H1 (cell line): ENCODE measurements around the gene UBAP1L. TPM values are rescaled to one million over a fixed set of nuclear protein-coding genes. Genes with fewer than 3 reads are reported as not detected.

Experiments
- CTCF ChIA-PET: fragments of 300-600 bp; sonication (Branson Sonifier 250); formaldehyde crosslinking; loops from one replicate; lab custom pipeline; 2021; ENCODE audit not compliant: partially characterized antibody; lab: Charles Lee
- POLR2A ChIA-PET: fragments of 300-600 bp; sonication (Branson Sonifier 250); formaldehyde crosslinking; loops from one replicate; lab custom pipeline; 2021; ENCODE audit warnings: inconsistent platforms; ENCODE audit not compliant: partially characterized antibody; lab: Charles Lee
- DNase-seq, 2 experiments: peaks; one replicate each; pipeline versions ENCODE4 v3.0.0 to v3.0.0-alpha.2; 2010 to 2022; ENCODE audit warnings: low spot score in 2 of 2, low read depth in 1 of 2, mixed read lengths in 1 of 2
- FAIRE-seq: peaks from 2 replicates; lab custom pipeline; 2011; peaks lifted over from hg19 to GRCh38; lab: Jason Lieb, UNC
- H2AFZ ChIP-seq: 2 replicates; pipeline ENCODE4 v1.8.1; 2012; ENCODE audit warnings: low read length, inconsistent platforms
- H2AK5ac ChIP-seq: 2 replicates; pipeline ENCODE4 v1.6.1; 2013; ENCODE audit warnings: low read depth, low read length
- H2BK120ac ChIP-seq: replicated peaks from 2 replicates; pipeline ENCODE3; 2013; ENCODE audit warnings: low read depth, low read length, inconsistent platforms
- H2BK12ac ChIP-seq: 2 replicates; pipeline ENCODE4 v1.6.1; 2013; ENCODE audit warnings: low read depth, low read length
- H2BK15ac ChIP-seq: 2 replicates; pipeline ENCODE4 v1.6.1; 2013; ENCODE audit warnings: low read length
- H2BK20ac ChIP-seq: 2 replicates; pipeline ENCODE4 v1.6.1; 2013; ENCODE audit warnings: low read length
- H2BK5ac ChIP-seq: 2 replicates; pipeline ENCODE4 v1.6.1; 2013; ENCODE audit warnings: low read depth, low read length
- H3K14ac ChIP-seq: 2 replicates; pipeline ENCODE4 v1.6.1; 2013; ENCODE audit warnings: inconsistent platforms; ENCODE audit not compliant: insufficient read length
- H3K18ac ChIP-seq: 2 replicates; pipeline ENCODE4 v1.6.1; 2013; ENCODE audit warnings: low read length; ENCODE audit errors: extremely low read depth
- H3K23ac ChIP-seq: 2 replicates; pipeline ENCODE4 v1.6.1; 2013; ENCODE audit warnings: inconsistent platforms; ENCODE audit not compliant: insufficient read length
- H3K23me2 ChIP-seq: 2 replicates; pipeline ENCODE4 v1.6.1; 2013; ENCODE audit warnings: low read depth, low read length
- H3K27ac ChIP-seq: 2 replicates; pipeline ENCODE4 v1.6.1; 2011; ENCODE audit warnings: low read depth, low read length, inconsistent platforms
- H3K27me3 ChIP-seq, 4 experiments: replicated peaks in 1 of 4; 1 replicate in 1 of 4; 2 replicates in 3 of 4; pipeline versions ENCODE4 v1.6.1 to v1.8.1; 2011 to 2013; ENCODE audit warnings: low read length in 3 of 4, mild to moderate bottlenecking in 3 of 4, inconsistent platforms in 2 of 4, mixed read lengths in 2 of 4, moderate library complexity in 1 of 4; ENCODE audit not compliant: control insufficient read depth in 3 of 4, insufficient read depth in 3 of 4; ENCODE audit errors: extremely low read depth in 1 of 4
- H3K36me3 ChIP-seq, 4 experiments: 2 replicates each; pipeline versions ENCODE4 v1.6.1 to v1.8.1; 2011 to 2013; ENCODE audit warnings: mild to moderate bottlenecking in 4 of 4, low read length in 3 of 4, moderate library complexity in 2 of 4, control low read depth in 1 of 4, inconsistent platforms in 1 of 4; ENCODE audit not compliant: insufficient read depth in 4 of 4, control insufficient read depth in 2 of 4
- H3K4ac ChIP-seq: replicated peaks from 2 replicates; pipeline ENCODE3; 2013; ENCODE audit warnings: low read length, low read depth, mixed read lengths, inconsistent platforms; ENCODE audit not compliant: insufficient read length
- H3K4me1 ChIP-seq, 4 experiments: replicated peaks in 1 of 4; 1 replicate in 1 of 4; 2 replicates in 3 of 4; pipeline versions ENCODE4 v1.6.1 to v1.8.1; 2011 to 2013; ENCODE audit warnings: low read length in 3 of 4, inconsistent platforms in 2 of 4, mixed read lengths in 1 of 4; ENCODE audit not compliant: insufficient read depth in 4 of 4, control insufficient read depth in 3 of 4
- H3K4me2 ChIP-seq, 2 experiments: 2 replicates each; pipeline versions ENCODE4 v1.6.1 to v1.8.1; 2011 to 2013; ENCODE audit warnings: low read depth in 2 of 2, low read length in 2 of 2, control low read depth in 1 of 2, inconsistent platforms in 1 of 2, mild to moderate bottlenecking in 1 of 2; ENCODE audit not compliant: insufficient read depth in 1 of 2
- H3K4me3 ChIP-seq, 4 experiments: fragments of 200-600, 300-600 bp in 1 of 4; sonication (generic), shearing (Covaris generic), sonication (Bioruptor Twin) in 1 of 4; 2 replicates each; pipeline versions ENCODE4 v1.5.1 to v1.8.1; 2011 to 2016; ENCODE audit warnings: low read length in 4 of 4, low read depth in 3 of 4, control low read depth in 2 of 4, inconsistent platforms in 2 of 4, mild to moderate bottlenecking in 2 of 4, mixed read lengths in 1 of 4, moderate library complexity in 1 of 4; ENCODE audit not compliant: insufficient read depth in 2 of 4; ENCODE audit errors: extremely low read depth in 1 of 4
- H3K56ac ChIP-seq: replicated peaks from 2 replicates; pipeline ENCODE3; 2013; ENCODE audit warnings: low read depth, mild to moderate bottlenecking, mixed read lengths, low read length, inconsistent platforms; ENCODE audit not compliant: insufficient read length
- H3K79me1 ChIP-seq: 2 replicates; pipeline ENCODE4 v1.6.1; 2013; ENCODE audit warnings: low read depth, low read length, control low read depth
- H3K79me2 ChIP-seq, 2 experiments: 2 replicates each; pipeline versions ENCODE4 v1.6.1 to v1.8.1; 2012 to 2013; ENCODE audit warnings: low read length in 2 of 2, mild to moderate bottlenecking in 2 of 2, inconsistent platforms in 1 of 2; ENCODE audit not compliant: insufficient read depth in 2 of 2, control insufficient read depth in 1 of 2
- H3K9ac ChIP-seq, 4 experiments: replicated peaks in 1 of 4; 1 replicate in 1 of 4; 2 replicates in 3 of 4; pipeline versions ENCODE4 v1.6.1 to v1.8.1; 2011 to 2013; ENCODE audit warnings: low read depth in 3 of 4, low read length in 3 of 4, control low read depth in 2 of 4, mild to moderate bottlenecking in 2 of 4, moderate library complexity in 2 of 4, inconsistent platforms in 1 of 4; ENCODE audit errors: extremely low read depth in 1 of 4
- H3K9me3 ChIP-seq, 2 experiments: 2 replicates each; pipeline versions ENCODE4 v1.6.1 to v1.8.1; 2012 to 2013; ENCODE audit warnings: mild to moderate bottlenecking in 2 of 2, moderate library complexity in 2 of 2, control low read depth in 1 of 2, inconsistent platforms in 1 of 2, low read depth in 1 of 2, low read length in 1 of 2, mixed read lengths in 1 of 2; ENCODE audit not compliant: insufficient read depth in 2 of 2
- H4K20me1 ChIP-seq, 2 experiments: replicated peaks in 1 of 2; 2 replicates each; pipeline versions ENCODE3 to v1.8.1; 2011 to 2013; ENCODE audit warnings: inconsistent platforms in 2 of 2, low read length in 2 of 2, mild to moderate bottlenecking in 1 of 2; ENCODE audit not compliant: insufficient read depth in 2 of 2, control insufficient read depth in 1 of 2
- H4K5ac ChIP-seq: 2 replicates; pipeline ENCODE4 v1.6.1; 2013; ENCODE audit warnings: low read length, low read depth, mixed read lengths, inconsistent platforms; ENCODE audit not compliant: insufficient read length
- H4K8ac ChIP-seq: 2 replicates; pipeline ENCODE4 v1.8.0; 2013; ENCODE audit warnings: mild to moderate bottlenecking, moderate library complexity, low read length, inconsistent platforms; ENCODE audit not compliant: insufficient read depth; ENCODE audit errors: extremely low read depth
- H4K91ac ChIP-seq: replicated peaks from 2 replicates; pipeline ENCODE3; 2013; ENCODE audit warnings: low read length, mixed read lengths, inconsistent platforms; ENCODE audit not compliant: insufficient read length
- BACH1 ChIP-seq: IDR thresholded peaks from 2 replicates; pipeline ENCODE4 v1.6.1; 2012; ENCODE audit warnings: low read length, improper control_type of control experiment
- BCL11A ChIP-seq, 2 experiments: IDR thresholded peaks; one replicate each; pipeline ENCODE4 v1.6.1; 2011; ENCODE audit warnings: low read depth in 2 of 2, low read length in 2 of 2, mild to moderate bottlenecking in 2 of 2
- BRCA1 ChIP-seq: IDR thresholded peaks from 2 replicates; pipeline ENCODE4 v1.6.1; 2012; ENCODE audit warnings: low read depth, low read length, improper control_type of control experiment
- CREB1 ChIP-seq: IDR thresholded peaks from 2 replicates; pipeline ENCODE4 v1.6.1; 2012; ENCODE audit warnings: inconsistent platforms
- EGR1 ChIP-seq: IDR thresholded peaks from 2 replicates; pipeline ENCODE4 v1.6.1; 2011; ENCODE audit warnings: low read depth, low read length, borderline replicate concordance
- JUND ChIP-seq: IDR thresholded peaks from 2 replicates; pipeline ENCODE4 v1.6.1; 2011; ENCODE audit warnings: mild to moderate bottlenecking, improper control_type of control experiment, low read length
- RBBP5 ChIP-seq: IDR thresholded peaks from 2 replicates; pipeline ENCODE4 v1.7.1; 2012; ENCODE audit warnings: low read depth, mild to moderate bottlenecking, inconsistent platforms, low read length, moderate library complexity, borderline replicate concordance
- SP4 ChIP-seq: IDR thresholded peaks from 2 replicates; pipeline ENCODE4 v1.6.1; 2012; ENCODE audit warnings: low read length, inconsistent platforms
- SUZ12 ChIP-seq: fragments of 200-600 bp; sonication (generic); IDR thresholded peaks from 2 replicates; pipeline ENCODE4 v1.6.1; 2012; ENCODE audit warnings: mild to moderate bottlenecking, inconsistent platforms, low read length, moderate library complexity, mixed read lengths
- TEAD4 ChIP-seq: IDR thresholded peaks from 2 replicates; pipeline ENCODE4 v1.6.1; 2012; ENCODE audit warnings: low read depth, low read length, inconsistent platforms, mixed read lengths
- WGBS, 2 experiments: shearing (Covaris generic) in 1 of 2; methylation state at CpG; one replicate each; pipeline versions ENCODE4 v1.1.6 to v1.1.7; 2013 to 2015; ENCODE audit warnings: low lambda C conversion rate in 2 of 2, mixed read lengths in 2 of 2, inconsistent platforms in 1 of 2, low coverage in 1 of 2, missing lambda C conversion rate in 1 of 2; ENCODE audit not compliant: insufficient replicate concordance in 2 of 2, insufficient coverage in 1 of 2, insufficient read length in 1 of 2; ENCODE audit errors: extremely low coverage in 1 of 2, missing lambda C conversion rate in 1 of 2; 5-methylcytosine and 5-hydroxymethylcytosine counted together
- polyA plus RNA-seq, 7 experiments: library from polyadenylated mRNA; depleted of rRNA in 3 of 7; stranded (reverse) in 5 of 7; unstranded in 2 of 7; fragments of >200 nt in 5 of 7; fragments of 200-250 nt in 2 of 7; gene quantifications; 1 replicate in 5 of 7; 2 replicates in 1 of 7; 4 replicates in 1 of 7; pipeline versions ENCODE4 v1.2.1 to v1.2.3, GENCODE V29; 2011 to 2013; ENCODE audit warnings: missing spikeins in 2 of 7, mixed read lengths in 2 of 7
- total RNA-seq: library from RNA; stranded (reverse); fragmentation: NEBNext Ultra II Directional; extraction: Animal tissue kit (Norgen Biotek cat#: 25700); gene quantifications from 2 replicates; pipeline ENCODE4 v1.2.1, GENCODE V29; 2021
- TF ChIP-seq, protein P1 (sequence below), 3 experiments: IDR thresholded peaks; 1 replicate in 2 of 3; 2 replicates in 1 of 3; pipeline versions ENCODE4 v1.5.1 to v1.6.1; 2011; ENCODE audit warnings: low read length in 3 of 3, mild to moderate bottlenecking in 3 of 3, inconsistent platforms in 2 of 3, low read depth in 1 of 3, moderate library complexity in 1 of 3; ENCODE audit not compliant: insufficient read depth in 1 of 3; ENCODE audit errors: control extremely low read depth in 1 of 3

UBAP1L gene
- total and polyA plus RNA-seq, 2 of the 8 experiments (the other 6 are each of a cell fraction or from before 2014, with no cell fraction given) = 0.67 to 1.7 TPM

DNA sequence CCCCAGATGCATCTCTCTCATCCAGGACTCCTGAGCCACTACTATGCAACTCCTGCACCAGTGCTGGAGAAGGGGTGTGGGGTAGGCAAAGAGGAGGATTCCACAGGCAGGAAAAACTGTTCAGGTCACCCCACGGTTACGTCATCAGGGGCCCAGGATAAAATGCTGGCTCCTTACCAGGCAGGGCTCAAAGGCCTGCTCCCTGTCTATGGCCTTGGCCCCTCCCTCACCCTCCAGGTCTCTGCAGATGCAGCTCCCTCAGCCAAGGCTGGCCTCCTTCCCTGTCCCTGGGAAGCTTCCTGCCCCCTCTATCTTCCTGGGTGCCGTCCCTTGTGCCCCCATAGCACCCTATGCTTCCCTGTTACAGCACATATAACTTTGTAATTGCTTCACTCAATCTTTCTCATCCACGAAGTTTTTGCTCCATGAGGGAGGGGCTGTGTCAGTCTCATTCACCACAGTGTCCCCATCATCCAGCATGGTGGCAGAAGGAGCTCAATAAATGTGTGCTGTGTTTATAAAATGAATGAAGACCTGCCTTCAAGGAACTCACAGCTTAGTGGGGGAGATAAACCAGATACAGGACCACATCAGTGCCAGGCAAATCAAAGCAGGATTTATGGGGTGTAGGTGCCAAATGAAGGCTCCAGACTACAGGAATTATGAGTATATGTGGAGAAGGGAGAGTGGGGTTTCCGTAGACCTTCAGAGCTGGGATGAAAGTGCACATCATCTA, 19.8 kb downstream of the UBAP1L start:
- Histone ChIP-seq H3K4me2 (no peak overlapping the region), H4K5ac (no peak overlapping the region), H3K9me3 (no peaks in the 10 kb centered on the region), H3K79me1 (no peaks in the 10 kb centered on the region), H3K79me2 (no peaks in the 10 kb centered on the region), H3K56ac (no peak overlapping the region), H3K27me3 (no peaks in the 10 kb centered on the region), H3K4me3 (no peak overlapping the region), H3K27ac (no peak overlapping the region), H2BK5ac (no peak overlapping the region; the same call in 1 of the 2 replicates), H4K8ac (no peak overlapping the region), H3K9ac (no peak overlapping the region), H3K4ac (no peak overlapping the region), H2AFZ (no peak overlapping the region), H3K14ac (no peak overlapping the region), H3K18ac (no peak overlapping the region), H2BK12ac (peak overlapping the region; percentile 21; the same call in 1 of the 2 replicates), H2BK20ac (no peak overlapping the region), H2BK120ac (no peak overlapping the region), H3K4me1 (peaks cover 0 to 3% (median 0%) of the 10 kb centered on the region in 4 experiments; a peak in 1 of 7 replicates), H4K91ac (no peak overlapping the region), H2AK5ac (no peak overlapping the region), H2BK15ac (no peak overlapping the region), H3K23me2 (no peaks in the 10 kb centered on the region), H3K23ac (no peak overlapping the region), H3K36me3 (no peaks in the 10 kb centered on the region), H4K20me1 (no peaks in the 10 kb centered on the region)
- ChIA-PET CTCF (interaction anchor here (0.6 to 4.0 kb wide), 13 partner anchors 10 to 61 kb away, joined by 3 to 45 read pairs (median 5); partner anchors contain the start of genes KBTBD13 and RASL12), POLR2A (interaction anchor here (3.4 kb wide), 1 partner anchor 10 kb away, joined by 16 read pairs; no protein-coding TSS in a partner anchor)
- 82% methylated on average over 5 of the region's 5 CpGs; no CpG with 5 or more reads in 1 of the 2 experiments for WGBS, 2 experiments
- no peak for DNase-seq
- FAIRE-seq = no peak
- TF ChIP-seq SUZ12 = no peak
- no peak for TF ChIP-seq RBBP5
- no peak for TF ChIP-seq TEAD4
- TF ChIP-seq, protein P1, sequence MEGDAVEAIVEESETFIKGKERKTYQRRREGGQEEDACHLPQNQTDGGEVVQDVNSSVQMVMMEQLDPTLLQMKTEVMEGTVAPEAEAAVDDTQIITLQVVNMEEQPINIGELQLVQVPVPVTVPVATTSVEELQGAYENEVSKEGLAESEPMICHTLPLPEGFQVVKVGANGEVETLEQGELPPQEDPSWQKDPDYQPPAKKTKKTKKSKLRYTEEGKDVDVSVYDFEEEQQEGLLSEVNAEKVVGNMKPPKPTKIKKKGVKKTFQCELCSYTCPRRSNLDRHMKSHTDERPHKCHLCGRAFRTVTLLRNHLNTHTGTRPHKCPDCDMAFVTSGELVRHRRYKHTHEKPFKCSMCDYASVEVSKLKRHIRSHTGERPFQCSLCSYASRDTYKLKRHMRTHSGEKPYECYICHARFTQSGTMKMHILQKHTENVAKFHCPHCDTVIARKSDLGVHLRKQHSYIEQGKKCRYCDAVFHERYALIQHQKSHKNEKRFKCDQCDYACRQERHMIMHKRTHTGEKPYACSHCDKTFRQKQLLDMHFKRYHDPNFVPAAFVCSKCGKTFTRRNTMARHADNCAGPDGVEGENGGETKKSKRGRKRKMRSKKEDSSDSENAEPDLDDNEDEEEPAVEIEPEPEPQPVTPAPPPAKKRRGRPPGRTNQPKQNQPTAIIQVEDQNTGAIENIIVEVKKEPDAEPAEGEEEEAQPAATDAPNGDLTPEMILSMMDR (IDR thresholded peaks at IDR 0.05; ENCODE audit: control extremely low read depth in 1 of 3, insufficient read depth in 1 of 3, low read depth in 1 of 3, low read length in 3 of 3) = no peak
- no peak for TF ChIP-seq BCL11A (IDR thresholded peaks at IDR 0.05; ENCODE audit: low read depth in 2 of 2, low read length in 2 of 2)
- TF ChIP-seq CREB1 = no peak
- TF ChIP-seq BACH1 = no peak
- no peak for TF ChIP-seq BRCA1
- TF ChIP-seq JUND = no peak
- no peak for TF ChIP-seq EGR1
- TF ChIP-seq SP4 = no peak
